ENCODE results near the gene NPC2.

The NPC2 gene

DNA sequence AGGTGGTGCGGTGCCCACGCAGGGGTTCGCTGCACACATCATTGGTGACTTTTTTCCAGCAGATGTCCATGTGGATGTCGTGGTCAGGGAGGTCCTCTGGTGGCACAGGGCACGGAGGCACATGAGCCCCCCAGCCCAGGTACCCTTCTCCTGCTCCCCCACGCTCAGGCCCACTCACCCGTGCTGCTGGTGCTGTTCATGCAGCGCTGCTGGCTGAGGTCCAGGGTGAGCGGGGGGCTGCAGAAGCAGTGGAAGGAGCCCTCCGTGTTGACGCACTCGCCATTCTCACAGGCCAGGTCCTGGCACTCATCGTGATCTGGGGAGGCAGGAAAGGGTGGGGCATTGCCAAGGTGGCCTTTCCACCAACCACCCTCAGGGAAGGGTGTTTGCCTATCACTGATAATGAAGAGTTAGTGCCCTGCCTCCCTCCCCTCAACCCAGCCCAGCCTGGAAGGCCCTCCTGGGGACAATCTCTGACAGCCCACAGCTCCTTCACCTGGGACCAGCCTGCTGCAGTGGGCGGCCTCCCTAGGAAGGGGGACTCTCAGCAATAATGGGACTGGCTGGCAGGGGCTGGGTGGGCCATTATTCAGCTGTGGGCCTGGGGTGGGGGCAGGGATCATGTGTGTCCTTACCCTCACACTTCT, 10.3 kb upstream of the NPC2 start:
- DNase-seq (ENCODE audit: low spot score): peak; percentile 48

DNA sequence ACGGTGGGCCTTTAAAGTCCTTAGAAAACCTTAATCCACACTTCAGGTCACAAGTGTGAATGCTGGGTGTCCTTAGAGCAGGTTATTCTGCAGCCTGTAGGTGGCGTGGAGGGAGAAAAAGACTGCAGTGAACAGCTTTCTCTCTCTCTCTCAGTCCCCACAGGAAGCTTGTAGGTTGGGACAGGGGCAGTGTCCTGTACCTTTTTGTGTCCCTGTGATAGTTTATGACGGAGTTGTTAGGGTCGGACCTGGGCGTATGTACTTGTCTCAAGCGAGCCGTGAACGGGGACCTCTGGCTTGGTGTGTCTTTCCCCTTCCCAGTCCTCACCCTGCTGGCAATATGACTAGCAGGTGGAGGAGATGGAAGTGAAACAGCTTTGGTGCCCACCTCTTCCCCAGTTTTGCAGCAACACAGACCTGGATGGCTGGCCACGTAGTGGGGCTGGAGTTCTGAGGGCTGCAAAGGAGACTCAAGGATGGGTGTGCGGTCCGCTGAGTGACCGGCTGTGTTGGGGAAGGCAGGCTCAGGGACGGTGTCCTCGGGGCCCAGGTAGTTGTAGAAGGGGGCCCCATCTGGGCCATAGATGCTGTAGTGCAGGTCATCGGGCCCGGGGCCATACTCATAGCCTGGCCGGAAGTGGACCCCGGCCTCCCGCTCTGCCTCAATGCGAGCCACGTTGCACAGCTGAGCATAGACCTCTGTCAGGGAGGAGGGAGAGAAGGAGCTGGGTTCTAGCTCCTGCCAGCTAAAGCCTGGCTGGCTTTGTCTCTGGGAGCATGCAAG, 9.3 kb upstream of the NPC2 start:
- peak; percentile 60 for DNase-seq (ENCODE audit: low spot score)

DNA sequence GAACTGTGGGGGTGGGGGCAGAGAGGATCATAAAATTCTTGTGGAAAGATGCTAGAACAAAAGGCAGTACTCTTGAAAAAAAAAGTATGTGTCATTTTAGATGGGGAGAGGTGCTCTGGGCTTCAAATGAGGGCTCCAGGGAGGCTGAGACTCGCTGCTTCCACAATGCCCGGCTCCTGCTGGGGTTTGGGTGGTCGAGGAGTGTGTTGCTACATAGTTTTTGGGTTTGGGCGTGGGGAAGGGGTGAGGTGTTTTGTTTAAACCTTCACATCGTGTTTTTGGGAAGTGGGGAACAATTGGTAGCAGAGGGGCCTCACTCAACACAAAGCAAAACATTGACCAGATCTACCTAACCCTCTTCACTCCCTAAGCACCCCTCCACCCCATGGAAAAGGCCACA, 8.6 kb upstream of the NPC2 start:
- no peak for DNase-seq (ENCODE audit: low spot score)

DNA sequence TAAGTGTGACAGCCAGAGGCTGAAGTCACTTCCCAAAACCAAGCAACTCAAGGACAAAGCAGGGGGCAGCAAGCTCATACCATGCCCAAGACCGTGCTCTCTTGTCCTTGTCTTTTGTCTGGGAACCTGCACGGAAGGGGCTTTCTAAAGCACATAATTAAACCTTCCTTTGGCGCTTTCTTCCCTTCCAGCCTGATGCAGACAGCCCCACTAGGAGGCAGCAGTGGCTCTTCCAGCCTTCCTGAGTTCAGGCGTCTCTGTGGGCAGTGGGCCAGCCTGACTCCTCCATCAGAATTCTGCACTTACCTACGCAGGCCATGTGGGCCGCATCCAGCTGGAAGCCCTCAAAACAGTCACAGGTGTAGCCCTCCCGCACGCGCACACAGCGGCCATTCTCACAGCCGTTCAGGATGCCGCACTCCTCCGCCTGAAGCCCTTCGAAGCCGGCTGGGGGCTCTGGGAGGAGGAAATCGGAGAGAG, 8.1 kb upstream of the NPC2 start:
- DNase-seq (ENCODE audit: low spot score): no peak

DNA sequence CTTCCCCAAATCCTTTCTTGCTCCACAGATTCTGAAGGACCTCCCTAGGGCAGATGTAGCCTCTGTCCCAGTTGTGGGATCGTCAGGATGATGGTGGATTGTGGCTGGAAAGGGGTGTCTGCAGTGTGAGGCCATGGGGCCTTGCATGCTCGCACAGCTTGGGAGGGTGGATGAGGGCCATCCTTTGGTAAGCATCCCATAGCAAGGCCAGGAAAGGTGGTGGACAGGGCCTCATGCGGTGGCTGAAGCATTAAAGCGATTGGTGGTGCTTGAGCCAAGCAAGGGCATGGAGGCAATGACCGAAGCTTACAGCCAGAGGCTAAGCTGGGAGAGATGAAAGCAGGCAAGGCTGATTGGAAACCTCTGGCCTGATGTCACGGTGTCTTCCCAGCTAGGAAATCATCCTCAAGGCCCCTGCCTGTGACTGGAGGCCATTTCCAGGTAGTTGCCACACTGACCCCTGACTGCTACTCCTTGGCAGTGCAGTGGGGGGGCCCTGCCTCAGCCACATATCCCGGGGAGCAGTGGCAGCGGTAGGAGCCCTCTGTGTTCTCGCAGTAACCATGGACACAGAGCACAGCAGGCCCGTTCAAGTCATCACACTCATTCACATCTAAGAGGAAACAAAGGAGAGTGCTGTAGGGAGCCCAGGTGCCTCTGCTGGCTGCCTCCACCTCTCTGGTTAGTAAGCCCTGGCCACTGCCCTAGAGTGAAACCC, 7.5 kb upstream of the NPC2 start:
- no peak for DNase-seq (ENCODE audit: low spot score)

DNA sequence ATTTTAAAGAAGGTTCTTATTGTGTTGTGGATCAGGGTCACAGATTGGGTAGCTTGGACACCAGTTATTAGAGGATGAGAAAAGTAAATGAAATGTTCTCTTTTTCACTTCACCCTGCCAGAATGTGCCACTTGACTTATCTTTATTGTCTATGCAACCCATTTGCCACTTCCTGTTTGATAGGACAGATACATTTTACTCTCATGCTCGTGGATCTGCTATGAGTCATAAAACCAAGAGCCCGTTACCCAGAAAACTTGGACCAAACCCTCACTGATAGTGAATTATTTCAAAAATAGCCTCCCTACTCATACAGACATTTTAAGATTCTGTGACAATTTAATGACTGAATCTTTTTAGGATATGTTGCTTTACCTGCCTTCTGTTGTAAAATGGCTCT, 2.3 kb upstream of the NPC2 start:
- peak; percentile 55 for DNase-seq (ENCODE audit: low spot score)

DNA sequence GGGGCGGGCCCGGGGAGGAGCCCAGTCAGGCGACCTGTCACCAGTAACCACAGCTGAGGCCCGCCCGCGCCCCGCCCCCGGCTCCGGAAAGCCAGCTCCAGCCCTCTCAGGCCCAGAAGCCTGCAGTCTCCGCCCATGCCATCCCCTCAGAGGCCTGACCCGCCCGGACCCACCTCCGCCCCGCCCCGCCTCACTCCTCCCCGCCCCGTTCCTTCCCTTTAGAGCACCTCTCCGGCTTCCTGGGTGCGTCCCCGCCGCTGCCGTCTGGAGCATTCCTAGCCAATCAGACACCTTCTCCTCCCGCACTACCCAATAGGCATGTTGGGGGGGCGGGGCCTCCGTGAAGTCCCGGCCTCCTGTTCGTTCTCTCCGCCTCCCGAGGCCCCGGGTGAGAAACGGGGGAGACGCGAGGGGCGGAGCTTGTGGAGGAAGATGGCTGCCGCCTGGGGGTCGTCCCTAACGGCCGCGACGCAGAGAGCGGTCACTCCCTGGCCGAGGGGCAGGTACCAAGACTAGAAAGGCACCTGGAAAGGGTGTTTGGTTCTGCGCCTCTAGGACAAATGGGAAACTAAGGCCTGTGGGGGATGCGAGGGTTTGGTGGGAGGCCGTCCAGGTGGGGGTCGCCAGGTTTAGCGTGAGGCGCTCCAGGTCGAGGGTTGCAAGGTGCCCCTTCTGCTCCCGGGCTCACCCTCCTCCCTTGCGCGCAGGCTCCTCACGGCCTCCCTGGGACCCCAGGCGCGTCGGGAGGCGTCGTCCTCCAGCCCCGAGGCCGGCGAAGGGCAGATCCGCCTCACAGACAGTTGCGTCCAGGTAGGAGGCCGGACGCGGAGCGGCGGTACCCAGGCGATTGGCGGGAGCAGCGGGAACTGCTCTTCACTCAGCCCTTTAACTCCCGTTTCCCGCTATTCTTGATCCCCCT, 497 bp upstream of the NPC2 start, which contains the start of gene ISCA2:
TSS of gene ISCA2 (plus strand) at position 423 of the 919 bp plus-strand sequence. CDS start at position 433, 10 bp downstream.
- peak; percentile 99 for DNase-seq (ENCODE audit: low spot score)

DNA sequence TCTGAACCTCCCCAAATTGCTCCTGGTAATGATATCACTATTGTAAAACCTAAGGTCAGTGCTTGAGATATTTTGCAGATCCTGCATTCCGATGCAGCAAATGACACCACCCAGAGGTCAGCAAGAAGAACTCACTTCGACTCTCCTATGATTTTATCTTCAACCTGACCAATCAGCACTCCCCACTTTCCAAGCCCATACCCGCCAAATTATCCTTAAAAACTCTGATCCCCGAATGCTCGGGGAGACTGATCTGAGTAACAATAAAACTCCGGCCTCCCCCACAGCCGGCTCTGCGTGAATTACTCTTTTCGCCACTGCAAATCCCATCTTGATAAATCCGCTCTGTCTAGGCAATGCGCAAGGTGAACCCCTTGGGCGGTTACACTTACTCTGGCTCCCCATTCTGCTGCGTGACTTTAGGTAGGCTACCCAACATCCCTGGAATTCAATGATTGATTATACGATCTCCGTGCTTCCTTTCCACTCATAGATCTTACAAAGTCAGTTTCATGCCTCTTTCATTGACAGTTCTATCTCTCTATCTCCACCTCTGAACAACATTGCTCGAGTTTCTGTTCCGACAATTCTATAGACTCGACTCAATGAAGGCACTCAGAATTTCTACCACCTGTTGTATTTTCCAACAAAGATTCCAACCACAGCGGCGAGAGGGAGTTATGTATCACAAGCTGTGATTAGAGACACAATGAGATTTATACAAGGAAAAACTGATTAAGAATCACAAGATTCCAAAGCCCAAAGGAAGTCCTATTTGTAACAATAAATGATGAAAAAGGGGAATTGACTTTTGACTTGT, 939 bp downstream of the NPC2 start:
- peak; percentile 29 for DNase-seq (ENCODE audit: low spot score)

DNA sequence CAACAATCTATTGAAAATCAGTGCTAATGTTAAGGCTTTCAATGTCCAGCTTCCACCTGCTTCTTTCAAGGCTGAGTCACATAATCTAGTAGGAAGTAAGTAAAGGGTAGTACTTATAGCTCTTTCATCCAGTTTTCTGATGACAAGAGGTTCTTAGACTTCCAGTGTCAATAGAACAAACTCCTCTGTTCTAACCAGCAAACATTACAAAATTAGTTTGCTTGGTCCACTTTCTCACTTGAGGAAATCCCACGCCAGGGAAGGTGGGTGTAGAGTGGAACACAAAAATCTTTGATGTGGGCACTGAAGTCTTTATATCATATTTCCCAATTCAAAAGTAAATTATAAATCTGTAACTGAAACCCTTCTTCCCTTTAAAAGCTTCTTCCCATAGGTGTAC, 2.6 kb downstream of the NPC2 start:
- DNase-seq (ENCODE audit: low spot score): no peak

DNA sequence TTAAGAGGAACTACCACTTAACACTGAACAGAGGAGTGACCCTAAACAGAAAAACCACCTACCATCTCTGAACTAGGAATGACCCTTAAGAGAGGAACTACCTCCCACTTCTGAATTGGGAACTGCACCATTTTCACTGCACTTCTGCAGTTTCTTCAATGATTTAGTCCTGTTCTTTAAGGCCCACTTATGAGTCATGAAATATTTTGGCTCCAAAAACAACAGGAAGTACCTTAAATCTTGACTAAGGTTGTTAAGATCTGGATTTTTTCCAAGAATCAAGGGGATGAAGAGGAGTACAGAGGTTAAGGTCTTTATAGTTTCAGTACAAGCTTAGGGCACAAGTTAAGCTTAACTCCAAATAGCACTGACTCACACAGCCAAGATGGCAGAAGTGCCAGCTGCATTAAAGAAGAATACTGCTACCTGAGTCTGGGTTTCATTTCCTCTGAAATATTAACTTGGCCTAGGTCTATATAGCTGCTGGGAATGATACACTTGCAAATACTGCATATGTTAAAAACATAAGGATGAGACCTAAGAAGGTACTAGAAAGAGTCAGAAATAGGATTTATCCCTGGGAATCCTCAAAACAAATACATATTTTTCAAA, 4.2 kb downstream of the NPC2 start:
- no peak for DNase-seq (ENCODE audit: low spot score)

DNA sequence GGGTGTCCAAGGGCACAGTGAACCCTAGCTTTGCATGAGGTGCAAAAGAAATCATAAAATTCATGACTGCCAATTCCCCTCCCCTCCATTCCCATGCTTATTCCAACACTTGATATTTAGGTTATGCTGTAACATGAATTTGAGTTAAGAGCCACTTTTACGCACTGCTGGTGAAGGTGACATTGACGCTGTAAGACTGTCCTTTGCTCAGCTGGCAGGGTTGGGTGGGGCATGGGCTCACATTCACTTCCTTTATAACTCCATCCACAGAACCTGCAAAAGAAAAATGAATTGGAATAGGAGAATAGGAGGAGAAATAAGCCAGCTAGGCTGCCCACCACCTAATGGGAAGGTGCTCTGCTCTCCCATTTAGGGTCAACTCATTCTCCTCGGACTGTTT, 6.9 kb downstream of the NPC2 start:
- DNase-seq (ENCODE audit: low spot score): no peak

DNA sequence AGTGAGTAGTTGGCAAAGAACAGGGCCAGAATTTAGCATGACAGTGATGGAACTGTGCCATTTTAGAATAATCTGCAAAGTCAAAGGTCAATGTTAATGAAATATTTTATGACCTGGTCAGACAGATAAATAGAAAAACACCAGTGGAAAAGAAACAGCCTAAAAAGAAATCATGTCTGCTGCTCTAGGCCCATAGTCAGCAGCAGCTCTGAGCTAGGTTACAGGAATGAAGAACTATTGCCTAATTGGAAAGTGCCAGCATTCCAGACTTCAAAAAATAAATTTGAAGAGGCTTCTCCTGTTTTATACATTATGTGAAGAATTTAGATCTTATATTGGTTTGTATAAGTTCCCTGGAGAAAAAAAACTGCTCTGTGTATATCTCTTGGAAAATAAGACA, 9.8 kb downstream of the NPC2 start:
- DNase-seq (ENCODE audit: low spot score): no peak

DNA sequence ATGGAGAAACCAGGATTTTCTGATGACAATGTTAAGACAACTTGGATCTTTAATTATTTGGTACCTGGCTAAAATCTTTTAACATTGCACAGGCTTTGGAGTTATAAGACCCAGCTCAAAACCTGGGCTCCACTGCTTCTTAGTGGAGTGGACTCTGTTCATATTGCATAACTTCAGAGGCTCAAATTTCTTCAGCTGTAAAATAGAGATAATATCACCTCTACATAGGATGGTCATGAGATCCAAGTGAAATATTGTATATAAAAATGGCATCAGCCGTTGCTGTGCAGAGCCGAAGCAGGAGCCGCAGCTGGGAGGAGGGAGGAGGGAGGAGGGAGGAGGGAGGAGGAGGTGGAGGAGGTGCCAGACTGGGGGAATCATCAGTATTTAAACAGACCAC, 10.5 kb downstream of the NPC2 start:
- DNase-seq (ENCODE audit: low spot score): no peak

DNA sequence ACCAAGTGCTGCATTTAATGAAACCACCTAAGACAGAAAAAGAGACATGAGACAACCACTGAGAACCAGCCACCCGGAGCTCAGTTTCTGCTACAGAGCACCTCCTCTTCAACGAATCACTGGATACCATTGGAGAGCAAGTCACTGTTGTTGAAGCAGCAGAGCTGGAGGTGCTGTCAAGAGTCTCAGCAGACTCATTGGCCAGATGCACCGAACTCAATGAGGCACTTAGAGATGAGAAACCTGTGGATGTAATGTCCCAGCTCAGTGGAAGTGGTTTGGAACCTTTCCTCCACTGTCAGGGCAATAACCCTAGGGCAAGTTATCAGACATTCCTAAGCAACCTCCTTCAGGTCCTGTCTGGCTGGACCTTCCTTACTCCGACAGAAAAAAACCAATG, 13.1 kb downstream of the NPC2 start:
- DNase-seq (ENCODE audit: low spot score): no peak

DNA sequence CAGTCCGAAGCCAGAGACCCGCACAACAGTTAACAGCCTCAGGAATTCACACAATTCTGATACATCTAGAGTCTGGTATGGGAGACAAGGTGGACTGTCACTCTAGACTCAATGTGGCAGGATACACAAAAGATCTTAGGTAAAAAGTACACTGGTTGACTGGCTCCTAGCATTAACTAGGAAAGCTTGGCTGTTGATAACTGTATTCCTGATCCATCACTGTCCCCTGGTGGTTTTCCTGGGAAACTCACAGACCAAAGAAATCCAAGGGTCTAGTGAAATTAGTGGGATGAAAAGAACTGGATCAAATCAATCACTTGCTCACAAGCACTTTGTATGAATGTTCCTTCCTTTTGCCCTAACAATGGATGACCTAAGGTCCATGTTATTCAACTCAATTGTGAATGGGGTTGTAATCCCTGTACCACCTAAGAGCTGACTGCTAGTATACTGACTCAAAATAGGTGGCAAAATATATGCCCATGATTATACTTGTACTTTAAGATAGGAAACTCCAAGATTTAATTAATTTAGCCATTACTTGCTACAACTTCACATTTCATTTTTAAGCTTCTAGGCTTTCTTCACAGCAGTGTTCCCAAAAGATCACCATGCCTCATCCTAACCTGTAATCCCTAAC, 14.0 kb downstream of the NPC2 start:
- DNase-seq (ENCODE audit: low spot score): no peak

DNA sequence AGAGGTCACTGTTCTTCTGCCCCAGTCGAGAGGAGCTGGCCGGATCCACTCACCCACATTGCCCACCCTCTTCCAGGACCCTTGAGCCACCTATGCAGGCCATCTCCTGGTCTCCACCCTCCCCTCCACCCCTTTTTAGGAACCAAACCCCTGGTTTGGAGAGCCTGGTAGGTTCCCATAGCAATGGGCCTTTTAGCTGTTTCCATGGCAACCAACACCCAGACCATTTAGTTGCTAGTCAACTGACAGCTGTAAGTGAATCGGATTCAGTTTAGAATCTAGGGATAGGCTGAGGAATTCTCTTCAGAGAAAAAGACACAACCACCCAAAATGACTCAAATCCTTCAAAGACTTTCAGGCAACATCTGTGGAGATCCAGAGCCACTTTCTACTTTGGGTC, 16.5 kb downstream of the NPC2 start:
- no peak for DNase-seq (ENCODE audit: low spot score)

DNA sequence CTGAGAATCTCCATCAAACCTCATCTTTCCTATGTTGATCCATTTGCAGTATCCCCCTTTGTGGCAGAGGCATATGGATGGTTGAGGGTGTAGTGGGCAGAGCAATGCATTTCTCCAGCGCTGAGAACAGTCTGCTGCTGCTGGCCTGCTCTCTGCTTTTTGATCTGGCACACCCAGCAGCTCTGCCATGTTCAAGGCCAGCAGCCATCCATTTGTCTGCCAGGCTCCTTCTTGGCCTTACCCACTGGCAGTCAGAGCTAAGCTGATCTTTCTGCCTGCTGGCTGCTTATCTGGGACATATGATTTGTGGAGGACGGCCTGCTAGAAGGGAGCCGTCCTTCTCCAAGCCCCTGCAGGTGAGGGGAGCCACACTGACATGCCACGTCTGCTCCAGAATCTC, 17.0 kb downstream of the NPC2 start:
- no peak for DNase-seq (ENCODE audit: low spot score)

DNA sequence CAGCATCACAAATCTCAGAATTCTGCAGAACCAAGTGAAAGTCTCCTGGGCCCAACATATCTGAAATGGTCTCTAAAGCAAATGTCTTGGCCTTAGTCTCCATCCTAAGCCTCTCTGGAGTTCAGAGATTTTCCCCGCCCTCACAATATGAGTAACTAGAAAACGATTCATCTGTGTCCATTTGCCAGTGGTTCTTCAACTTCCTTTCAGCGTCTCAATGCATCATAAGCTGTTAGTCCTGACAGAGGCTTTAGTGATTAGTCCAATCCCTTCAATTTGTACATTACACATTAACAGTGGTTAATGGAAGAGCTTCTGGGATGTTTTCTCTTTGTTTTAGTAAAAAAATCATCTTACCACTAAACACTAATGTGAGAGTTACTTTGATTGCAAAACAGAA, 17.4 kb downstream of the NPC2 start:
- DNase-seq (ENCODE audit: low spot score): no peak

DNA sequence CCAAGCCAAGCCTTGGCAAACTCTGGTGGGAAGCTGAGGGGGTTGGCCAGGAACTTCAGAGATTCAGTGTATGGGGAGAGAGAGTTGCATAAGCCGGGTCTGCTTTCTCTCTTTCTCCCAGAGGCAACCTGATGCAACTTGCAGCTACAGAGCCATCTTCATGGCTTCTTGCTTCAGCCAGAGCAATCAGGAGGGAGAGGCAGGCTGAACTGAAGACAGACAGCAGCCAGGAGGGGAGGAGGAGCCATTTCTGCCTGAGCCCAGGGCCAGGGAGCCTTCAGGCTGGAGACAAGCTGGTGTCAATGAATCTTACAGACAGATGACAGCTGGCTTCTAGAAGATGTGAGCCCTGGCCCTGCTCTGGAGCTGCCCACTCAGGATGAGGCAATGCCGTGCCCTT, 18.7 kb downstream of the NPC2 start:
- no peak for DNase-seq (ENCODE audit: low spot score)

DNA sequence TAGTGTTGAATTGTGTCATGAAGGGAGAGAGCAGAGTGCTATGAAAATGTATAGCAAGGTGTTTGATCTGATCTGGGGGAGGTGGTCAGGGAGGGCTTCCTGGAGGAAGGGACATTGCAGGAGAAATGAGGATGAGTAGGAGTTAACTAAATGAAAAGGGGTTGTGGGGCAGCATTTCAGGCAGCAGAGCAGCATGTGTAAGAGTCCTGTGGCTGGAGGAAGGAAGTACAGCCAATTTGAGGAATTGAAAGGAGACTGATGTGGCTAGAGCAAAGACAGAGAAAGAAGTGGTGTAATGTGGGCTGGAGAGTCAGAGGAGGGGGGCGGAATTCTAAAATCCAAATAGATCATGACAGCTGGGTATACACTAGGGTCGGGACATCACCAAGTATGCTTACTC, 20.5 kb downstream of the NPC2 start:
- DNase-seq (ENCODE audit: low spot score): no peak

All from hematopoietic multipotent progenitor cell treated with erythropoietin and hydrocortisone succinate and interleukin-3 and kit ligand, for 15 days (in vitro differentiated cells).